SK-N-SH (cell line): ENCODE data around the gene PIP4K2A. TPM values are rescaled to one million over a fixed set of nuclear protein-coding genes. Genes with fewer than 3 reads are reported as not detected.

Experiments
- CTCF ChIA-PET: fragments of 300-600, 350-600 bp; formaldehyde crosslinking; extraction: SDS; loops from one replicate; lab custom pipeline; 2021; lab: Yijun Ruan, JAX
- POLR2A ChIA-PET: fragments of 350-600 bp; sonication (Branson Sonifier 250); formaldehyde crosslinking; extraction: SDS; loops from one replicate; lab custom pipeline; 2020; ENCODE audit warnings: antibody characterized with exemption, inconsistent platforms; lab: Yijun Ruan, JAX
- DNase-seq: peaks from one replicate; pipeline ENCODE4 v3.0.0; 2012
- H2AFZ ChIP-seq: fragments of 200-600 bp; sonication (generic); 2 replicates; pipeline ENCODE4 v1.8.1; 2016; ENCODE audit warnings: antibody characterized with exemption, mild to moderate bottlenecking, low read depth
- H3F3A ChIP-seq: fragments of 200-600 bp; sonication (generic); replicated peaks from 2 replicates; pipeline ENCODE3; 2016; ENCODE audit warnings: antibody characterized with exemption, mild to moderate bottlenecking; ENCODE audit not compliant: insufficient read depth
- H3K27ac ChIP-seq, 2 experiments: fragments of 200-500 bp in 1 of 2; fragments of 200-600 bp in 1 of 2; sonication (Bioruptor generic) in 1 of 2; sonication (generic), shearing (Covaris generic) in 1 of 2; 2 replicates each; pipeline versions ENCODE4 v1.5.1 to v1.6.1; 2014 to 2016; ENCODE audit warnings: low read depth in 2 of 2, inconsistent platforms in 1 of 2, low read length in 1 of 2, mild to moderate bottlenecking in 1 of 2, mixed read lengths in 1 of 2
- H3K27me3 ChIP-seq: fragments of 200-600 bp; sonication (generic), shearing (Covaris generic); 2 replicates; pipeline ENCODE4 v1.6.1; 2016; ENCODE audit warnings: mixed run types; ENCODE audit not compliant: insufficient read depth
- H3K36me3 ChIP-seq, 2 experiments: fragments of 200-500 bp in 1 of 2; fragments of 200-600 bp in 1 of 2; sonication (Bioruptor generic) in 1 of 2; sonication (generic) in 1 of 2; replicated peaks in 1 of 2; 2 replicates each; pipeline versions ENCODE3 to v1.5.1; 2014 to 2016; ENCODE audit warnings: low read length in 1 of 2, mild to moderate bottlenecking in 1 of 2; ENCODE audit not compliant: insufficient read depth in 2 of 2, control insufficient read depth in 1 of 2
- H3K4me1 ChIP-seq, 2 experiments: fragments of 200-500 bp in 1 of 2; fragments of 200-600 bp in 1 of 2; sonication (Bioruptor generic) in 1 of 2; sonication (generic), shearing (Covaris generic) in 1 of 2; 2 replicates each; pipeline versions ENCODE4 v1.5.1 to v1.6.1; 2014 to 2016; ENCODE audit warnings: low read depth in 1 of 2, low read length in 1 of 2, mixed run types in 1 of 2; ENCODE audit not compliant: insufficient read depth in 2 of 2, control insufficient read depth in 1 of 2
- H3K4me2 ChIP-seq: fragments of 200-600 bp; sonication (generic), shearing (Covaris generic); 2 replicates; pipeline ENCODE4 v1.6.1; 2017; ENCODE audit warnings: mixed run types
- H3K4me3 ChIP-seq, 2 experiments: fragments of 200-500 bp in 1 of 2; fragments of 200-600 bp in 1 of 2; sonication (Bioruptor generic) in 1 of 2; sonication (generic), shearing (Covaris generic) in 1 of 2; 2 replicates each; pipeline versions ENCODE4 v1.5.1 to v1.8.1; 2014 to 2016; ENCODE audit warnings: low read depth in 2 of 2, inconsistent platforms in 1 of 2, low read length in 1 of 2, mild to moderate bottlenecking in 1 of 2, mixed read lengths in 1 of 2, moderate library complexity in 1 of 2
- H3K79me2 ChIP-seq: fragments of 200-600 bp; sonication (generic); 2 replicates; pipeline ENCODE4 v1.8.1; 2017; ENCODE audit warnings: mild to moderate bottlenecking; ENCODE audit not compliant: insufficient read depth
- H3K9ac ChIP-seq: fragments of 200-600 bp; sonication (generic); 2 replicates; pipeline ENCODE4 v1.6.1; 2017; ENCODE audit warnings: mixed run types
- H3K9me2 ChIP-seq: fragments of 200-600 bp; sonication (generic); 2 replicates; pipeline ENCODE4 v1.6.1; 2017; ENCODE audit warnings: mixed run types
- H3K9me3 ChIP-seq: fragments of 200-600 bp; sonication (generic); 2 replicates; pipeline ENCODE4 v1.6.1; 2017; ENCODE audit warnings: mixed run types, mild to moderate bottlenecking, moderate library complexity
- H4K20me1 ChIP-seq: fragments of 200-600 bp; sonication (generic); 2 replicates; pipeline ENCODE4 v1.6.1; 2017; ENCODE audit warnings: mild to moderate bottlenecking, mixed run types; ENCODE audit not compliant: insufficient read depth
- CHD2 ChIP-seq: fragments of 150-350 bp; IDR thresholded peaks from 2 replicates; pipeline ENCODE4 v1.6.1; 2018; ENCODE audit warnings: low read length; ENCODE audit not compliant: partially characterized antibody
- CTCF ChIP-seq: fragments of 200-600 bp; sonication (generic); IDR thresholded peaks from 2 replicates; pipeline ENCODE4 v1.6.1; 2017; ENCODE audit warnings: antibody characterized with exemption, mild to moderate bottlenecking, moderate library complexity
- ELF1 ChIP-seq: IDR thresholded peaks from 2 replicates; pipeline ENCODE4 v1.4.0; 2012
- EZH2phosphoT487 ChIP-seq: fragments of 200-600 bp; sonication (generic); IDR thresholded peaks from 2 replicates; pipeline ENCODE4 v1.6.1; 2017; ENCODE audit warnings: low read depth, mixed run types, mild to moderate bottlenecking, antibody characterized with exemption, moderate library complexity, borderline replicate concordance
- FOXM1 ChIP-seq: IDR thresholded peaks from 2 replicates; pipeline ENCODE4 v1.4.0; 2012; ENCODE audit warnings: low read depth, mild to moderate bottlenecking
- GATA2 ChIP-seq: sonication (generic); formaldehyde crosslinking; IDR thresholded peaks from 2 replicates; pipeline ENCODE4 v1.5.0; 2020; ENCODE audit warnings: mild to moderate bottlenecking, missing genetic modification reagents
- JUND ChIP-seq: IDR thresholded peaks from 2 replicates; pipeline ENCODE4 v1.4.0; 2012
- MEF2A ChIP-seq: IDR thresholded peaks from 2 replicates; pipeline ENCODE4 v1.4.0; 2012; ENCODE audit warnings: low read depth, borderline replicate concordance
- MXI1 ChIP-seq: IDR thresholded peaks from 2 replicates; pipeline ENCODE4 v1.6.1; 2012; ENCODE audit warnings: mild to moderate bottlenecking, low read depth, low read length, improper control_type of control experiment
- NRF1 ChIP-seq: IDR thresholded peaks from 2 replicates; pipeline ENCODE4 v1.6.1; 2012; ENCODE audit warnings: low read depth, mild to moderate bottlenecking, low read length
- PBX3 ChIP-seq: IDR thresholded peaks from 2 replicates; pipeline ENCODE4; 2012
- SIN3A ChIP-seq: IDR thresholded peaks from 2 replicates; pipeline ENCODE4 v1.6.1; 2012; ENCODE audit warnings: low read depth, mild to moderate bottlenecking, low read length, moderate library complexity, borderline replicate concordance
- TCF12 ChIP-seq: IDR thresholded peaks from 2 replicates; pipeline ENCODE4 v1.4.0; 2012
- YY1 ChIP-seq: IDR thresholded peaks from 2 replicates; pipeline ENCODE4 v1.4.0; 2012; ENCODE audit warnings: low read depth, mild to moderate bottlenecking
- WGBS: methylation state at CpG from one replicate; pipeline ENCODE4 v1.1.6; 2017; ENCODE audit warnings: low lambda C conversion rate; 5-methylcytosine and 5-hydroxymethylcytosine counted together
- polyA plus RNA-seq, 3 experiments: library from polyadenylated mRNA; depleted of rRNA; stranded (reverse); fragments of >200 nt; gene quantifications; 2 replicates each; pipeline ENCODE4 v1.2.3, GENCODE V29; 2012
- TF ChIP-seq, protein P1 (sequence below): IDR thresholded peaks from 2 replicates; pipeline ENCODE4 v1.4.0; 2012; ENCODE audit warnings: low read depth, borderline replicate concordance
- TF ChIP-seq, protein P2 (sequence below): IDR thresholded peaks from 2 replicates; pipeline ENCODE4 v1.4.0; 2012; ENCODE audit warnings: low read depth
- TF ChIP-seq, protein P3 (sequence below): IDR thresholded peaks from 2 replicates; pipeline ENCODE4 v1.4.0; 2012; ENCODE audit warnings: low read depth, borderline replicate concordance

Gene PIP4K2A
- polyA plus RNA-seq, 1 of the 3 experiments (the other 2 are of a cell fraction) = 10.8 TPM

DNA sequence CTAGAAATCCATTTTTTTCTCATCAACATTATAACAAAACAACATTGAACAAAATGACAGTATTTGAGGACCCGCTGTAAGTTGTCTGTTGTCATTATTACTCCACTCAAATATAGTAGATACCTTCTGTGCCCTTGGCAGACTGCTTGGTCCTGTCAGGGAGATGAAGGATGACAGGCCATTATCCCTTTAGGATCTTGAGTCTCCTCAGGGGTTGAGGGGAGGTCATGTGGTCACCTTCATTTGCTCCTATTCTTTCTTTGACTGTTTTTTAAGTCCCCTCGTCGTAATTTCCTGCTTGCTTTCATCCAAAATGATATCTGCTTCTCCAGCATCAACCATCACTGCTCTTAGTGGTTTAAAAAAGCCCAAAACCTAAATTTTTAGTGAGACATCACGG lies 2.6 kb upstream of the PIP4K2A start:
- ChIA-PET CTCF (no interaction called here), POLR2A (no interaction called here)
- Histone ChIP-seq H4K20me1 (peaks cover 5% of the 10 kb centered on the region), H3K27me3 (no peaks in the 10 kb centered on the region), H3K9me3 (no peaks in the 10 kb centered on the region), H3K4me3 (no peak overlapping the region), H3K27ac (no peak overlapping the region), H3K9ac (no peak overlapping the region), H3K9me2 (no peaks in the 10 kb centered on the region), H2AFZ (no peak overlapping the region), H3F3A (peaks cover 6% of the 10 kb centered on the region), H3K4me1 (peaks cover 4 to 7% of the 10 kb centered on the region in 2 experiments; a peak in 3 of 4 replicates), H3K79me2 (peaks cover 21% of the 10 kb centered on the region), H3K4me2 (no peak overlapping the region), H3K36me3 (no peaks in the 10 kb centered on the region)
- no peak for TF ChIP-seq NRF1
- TF ChIP-seq MXI1 = no peak
- TF ChIP-seq, protein P1, sequence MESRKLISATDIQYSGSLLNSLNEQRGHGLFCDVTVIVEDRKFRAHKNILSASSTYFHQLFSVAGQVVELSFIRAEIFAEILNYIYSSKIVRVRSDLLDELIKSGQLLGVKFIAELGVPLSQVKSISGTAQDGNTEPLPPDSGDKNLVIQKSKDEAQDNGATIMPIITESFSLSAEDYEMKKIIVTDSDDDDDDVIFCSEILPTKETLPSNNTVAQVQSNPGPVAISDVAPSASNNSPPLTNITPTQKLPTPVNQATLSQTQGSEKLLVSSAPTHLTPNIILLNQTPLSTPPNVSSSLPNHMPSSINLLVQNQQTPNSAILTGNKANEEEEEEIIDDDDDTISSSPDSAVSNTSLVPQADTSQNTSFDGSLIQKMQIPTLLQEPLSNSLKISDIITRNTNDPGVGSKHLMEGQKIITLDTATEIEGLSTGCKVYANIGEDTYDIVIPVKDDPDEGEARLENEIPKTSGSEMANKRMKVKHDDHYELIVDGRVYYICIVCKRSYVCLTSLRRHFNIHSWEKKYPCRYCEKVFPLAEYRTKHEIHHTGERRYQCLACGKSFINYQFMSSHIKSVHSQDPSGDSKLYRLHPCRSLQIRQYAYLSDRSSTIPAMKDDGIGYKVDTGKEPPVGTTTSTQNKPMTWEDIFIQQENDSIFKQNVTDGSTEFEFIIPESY = no peak
- TF ChIP-seq TCF12 = no peak
- TF ChIP-seq, protein P2, sequence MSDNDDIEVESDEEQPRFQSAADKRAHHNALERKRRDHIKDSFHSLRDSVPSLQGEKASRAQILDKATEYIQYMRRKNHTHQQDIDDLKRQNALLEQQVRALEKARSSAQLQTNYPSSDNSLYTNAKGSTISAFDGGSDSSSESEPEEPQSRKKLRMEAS = no peak
- TF ChIP-seq SIN3A = no peak
- TF ChIP-seq MEF2A = no peak
- no peak for TF ChIP-seq CTCF
- no peak for TF ChIP-seq CHD2
- TF ChIP-seq GATA2 (CRISPR knock-in tag) = no peak
- TF ChIP-seq PBX3 = no peak
- TF ChIP-seq ELF1 = no peak
- no peak for TF ChIP-seq FOXM1
- 94% methylated on average over 4 of the region's 4 CpGs for WGBS
- no peak for DNase-seq

- peaks cover 22% of the 10 kb centered on the region for H4K20me1 ChIP-seq
- no peaks in the 10 kb centered on the region for H3K27me3 ChIP-seq
- 0 out of 2 replicates have a peak overlapping the region, but pooled peaks have one; percentile 96 for H2AFZ ChIP-seq
- peaks cover 8% of the 10 kb centered on the region for H3F3A ChIP-seq
- WGBS = 95% methylated on average over 7 of the region's 7 CpGs
- CTCF ChIA-PET = interaction anchor here (0.5 kb wide), 1 partner anchor 44 kb away, joined by 3 read pairs; no protein-coding TSS in a partner anchor
- H3K9ac ChIP-seq = no peak overlapping the region
- POLR2A ChIA-PET = interaction anchor here (0.6 kb wide), 1 partner anchor 340 kb away, joined by 3 read pairs; no protein-coding TSS in a partner anchor
- H3K9me2 ChIP-seq = no peaks in the 10 kb centered on the region
- no peak overlapping the region for H3K27ac ChIP-seq
- no peaks in the 10 kb centered on the region for H3K36me3 ChIP-seq
- peaks cover 12 to 14% of the 10 kb centered on the region in 2 experiments; a peak in 3 of 4 replicates for H3K4me1 ChIP-seq
- DNase-seq = no peak
- peaks cover 38% of the 10 kb centered on the region for H3K79me2 ChIP-seq
- H3K9me3 ChIP-seq = no peaks in the 10 kb centered on the region
- H3K4me3 ChIP-seq = no peak overlapping the region
- TF ChIP-seq SIN3A (no peak), FOXM1 (no peak), YY1 (no peak), JUND (no peak), EZH2phosphoT487 (no peak), GATA2 (CRISPR knock-in tag) (no peak), CHD2 (no peak)
- TF ChIP-seq, protein P3, sequence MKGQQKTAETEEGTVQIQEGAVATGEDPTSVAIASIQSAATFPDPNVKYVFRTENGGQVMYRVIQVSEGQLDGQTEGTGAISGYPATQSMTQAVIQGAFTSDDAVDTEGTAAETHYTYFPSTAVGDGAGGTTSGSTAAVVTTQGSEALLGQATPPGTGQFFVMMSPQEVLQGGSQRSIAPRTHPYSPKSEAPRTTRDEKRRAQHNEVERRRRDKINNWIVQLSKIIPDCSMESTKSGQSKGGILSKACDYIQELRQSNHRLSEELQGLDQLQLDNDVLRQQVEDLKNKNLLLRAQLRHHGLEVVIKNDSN = no peak
- TF ChIP-seq, protein P2 = no peak
- H3K4me2 ChIP-seq = 0 out of 2 replicates have a peak overlapping the region, but pooled peaks have one; percentile 85
These were observed 880 bp upstream of the PIP4K2A start for GRCh38 chr10:22715290-22715625.
